MM.1S (cell line): ENCODE data around the gene C1orf21.

Experiments
- EZH2 ChIP-seq: fragments of 300-600 bp; sonication (generic); optimal IDR thresholded peaks from 2 replicates; pipeline ENCODE3; 2017; ENCODE audit warnings: low read depth, mild to moderate bottlenecking, antibody characterized with exemption, low read length, mixed read lengths
- EZH2phosphoT487 ChIP-seq: fragments of 300-600 bp; sonication (generic); IDR thresholded peaks from 2 replicates; pipeline ENCODE4 v1.6.1; 2018; ENCODE audit warnings: antibody characterized with exemption, low read length
- TF ChIP-seq, protein P1 (sequence below): fragments of 300-600 bp; sonication (generic); IDR thresholded peaks from 2 replicates; pipeline ENCODE4 v1.5.1; 2016; ENCODE audit warnings: antibody characterized with exemption, low read length, mixed read lengths

DNA sequence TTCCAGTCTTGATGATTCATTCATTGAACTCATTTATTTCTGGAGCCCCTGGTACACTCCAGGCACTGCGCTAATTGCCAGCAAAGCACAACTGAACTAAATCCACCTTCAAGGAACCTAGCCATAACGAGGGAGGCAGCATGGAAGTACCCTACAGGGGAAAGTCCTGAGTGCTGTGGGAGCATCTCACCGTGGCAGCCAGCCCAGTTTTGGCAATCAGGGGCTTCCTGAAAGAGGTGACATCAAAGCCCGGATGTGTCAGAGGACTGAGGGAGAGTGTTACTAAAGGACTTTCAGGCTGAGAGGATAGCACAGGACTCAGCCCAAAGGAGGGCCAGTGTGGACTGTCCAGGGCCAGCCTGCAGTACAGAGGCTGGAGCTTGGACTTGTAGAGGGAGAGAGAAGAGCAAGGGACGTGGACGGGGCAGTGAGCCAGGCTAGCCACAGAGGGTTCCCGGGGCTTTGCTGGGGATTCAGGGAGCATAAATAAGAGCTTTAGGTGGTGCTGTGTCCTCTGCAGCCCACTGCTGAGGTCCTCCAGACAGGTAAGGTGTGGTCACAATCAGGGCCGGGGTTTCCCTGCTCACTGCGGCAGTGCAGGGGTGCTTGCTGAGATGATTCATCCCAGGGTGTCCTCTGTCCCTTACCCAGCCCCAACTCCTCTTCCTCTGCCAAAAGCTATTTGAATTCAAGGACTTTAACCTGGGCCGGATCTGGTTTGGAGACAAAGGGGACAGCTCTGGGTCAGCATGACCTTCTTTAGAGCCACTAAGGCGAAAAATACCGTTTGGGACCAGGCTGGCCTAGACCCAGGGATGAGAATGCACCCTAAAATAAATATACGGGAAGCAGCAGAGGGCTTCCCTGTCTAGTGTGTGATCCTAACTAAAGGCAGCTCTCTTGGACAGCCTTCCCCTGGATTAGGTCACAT is 239.5 kb downstream of the C1orf21 start:
- TF ChIP-seq, protein P1, sequence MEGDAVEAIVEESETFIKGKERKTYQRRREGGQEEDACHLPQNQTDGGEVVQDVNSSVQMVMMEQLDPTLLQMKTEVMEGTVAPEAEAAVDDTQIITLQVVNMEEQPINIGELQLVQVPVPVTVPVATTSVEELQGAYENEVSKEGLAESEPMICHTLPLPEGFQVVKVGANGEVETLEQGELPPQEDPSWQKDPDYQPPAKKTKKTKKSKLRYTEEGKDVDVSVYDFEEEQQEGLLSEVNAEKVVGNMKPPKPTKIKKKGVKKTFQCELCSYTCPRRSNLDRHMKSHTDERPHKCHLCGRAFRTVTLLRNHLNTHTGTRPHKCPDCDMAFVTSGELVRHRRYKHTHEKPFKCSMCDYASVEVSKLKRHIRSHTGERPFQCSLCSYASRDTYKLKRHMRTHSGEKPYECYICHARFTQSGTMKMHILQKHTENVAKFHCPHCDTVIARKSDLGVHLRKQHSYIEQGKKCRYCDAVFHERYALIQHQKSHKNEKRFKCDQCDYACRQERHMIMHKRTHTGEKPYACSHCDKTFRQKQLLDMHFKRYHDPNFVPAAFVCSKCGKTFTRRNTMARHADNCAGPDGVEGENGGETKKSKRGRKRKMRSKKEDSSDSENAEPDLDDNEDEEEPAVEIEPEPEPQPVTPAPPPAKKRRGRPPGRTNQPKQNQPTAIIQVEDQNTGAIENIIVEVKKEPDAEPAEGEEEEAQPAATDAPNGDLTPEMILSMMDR: no peak
- TF ChIP-seq EZH2: no peak
- TF ChIP-seq EZH2phosphoT487: no peak
